CD4-positive, alpha-beta T cell (primary cell): ENCODE measurements around the gene ZNF280C. TPM values are rescaled to one million over a fixed set of nuclear protein-coding genes. Genes with fewer than 3 reads are reported as not detected.

Source experiments
- ATAC-seq: fragments of 200-7000 bp; cut with Tn5 transposase; one replicate; pipeline ENCODE4 v1.10.0; 2022; ENCODE audit warnings: mild to moderate bottlenecking; ENCODE audit not compliant: poor library complexity
- CTCF ChIA-PET: fragments of 350-600 bp; sonication (Branson Sonifier 250); formaldehyde crosslinking; loops from one replicate; lab custom pipeline; 2021; ENCODE audit warnings: antibody characterized with exemption, inconsistent platforms; lab: Charles Lee
- POLR2A ChIA-PET: fragments of 350-600 bp; sonication (Branson Sonifier 250); formaldehyde crosslinking; loops from one replicate; lab custom pipeline; 2021; ENCODE audit warnings: antibody characterized with exemption, inconsistent platforms; lab: Charles Lee
- DNase-seq, 14 experiments: peaks; one replicate each; pipeline ENCODE4 v3.0.0-alpha.2; 2013 to 2020; ENCODE audit warnings: mixed read lengths in 2 of 14
- H3K27ac ChIP-seq, 2 donors: one replicate each; pipeline versions ENCODE4 v1.5.1 to v1.7.0; 2013; ENCODE audit warnings: low read length in 2 of 2, low read depth in 1 of 2, mild to moderate bottlenecking in 1 of 2
- H3K27me3 ChIP-seq, 2 experiments: 1 replicate in 1 of 2; 2 replicates in 1 of 2; pipeline versions ENCODE4 v1.6.1 to v1.7.0; 2013; ENCODE audit warnings: low read length in 2 of 2, control low read depth in 1 of 2, mild to moderate bottlenecking in 1 of 2, moderate library complexity in 1 of 2; ENCODE audit not compliant: insufficient read depth in 2 of 2, control insufficient read depth in 1 of 2
- H3K36me3 ChIP-seq: one replicate; pipeline ENCODE4 v1.6.1; 2013; ENCODE audit warnings: low read length, control low read depth; ENCODE audit not compliant: insufficient read depth
- H3K4me1 ChIP-seq: one replicate; pipeline ENCODE4 v1.6.1; 2013; ENCODE audit warnings: low read length, control low read depth; ENCODE audit not compliant: insufficient read depth
- H3K4me3 ChIP-seq: one replicate; pipeline ENCODE4 v1.5.1; 2013; ENCODE audit warnings: mild to moderate bottlenecking, low read length, moderate library complexity
- H3K9me3 ChIP-seq, 2 experiments: 1 replicate in 1 of 2; 2 replicates in 1 of 2; pipeline versions ENCODE4 v1.6.1 to v1.7.0; 2013; ENCODE audit warnings: low read length in 2 of 2, mild to moderate bottlenecking in 2 of 2, control low read depth in 1 of 2, moderate library complexity in 1 of 2; ENCODE audit not compliant: control insufficient read depth in 1 of 2, insufficient read depth in 1 of 2
- H3K27ac Mint-ChIP-seq: one replicate; pipeline ENCODE4 v1.8.0; 2020; ENCODE audit warnings: mixed read lengths
- H3K27me3 Mint-ChIP-seq: one replicate; pipeline ENCODE4 v1.8.0; 2021; ENCODE audit warnings: mixed read lengths
- H3K36me3 Mint-ChIP-seq: one replicate; pipeline ENCODE4 v1.8.0; 2021; ENCODE audit warnings: low read depth, mixed read lengths
- H3K4me1 Mint-ChIP-seq: one replicate; pipeline ENCODE4 v1.8.0; 2021; ENCODE audit warnings: low read depth, mixed read lengths
- H3K4me3 Mint-ChIP-seq: one replicate; pipeline ENCODE4 v1.8.0; 2020; ENCODE audit warnings: mild to moderate bottlenecking, mixed read lengths
- H3K9me3 Mint-ChIP-seq: one replicate; pipeline ENCODE4 v1.8.0; 2020; ENCODE audit warnings: mixed read lengths
- intact Hi-C, 2 experiments: fragments of 100-400 bp; cut with DNase I in 1 of 2; cut with micrococcal nuclease in 1 of 2; formaldehyde crosslinking; loops; one replicate each; pipeline versions ENCODE4 v1.15.1 to v1.9.0; 2023 to 2025; cut with DNase I, micrococcal nuclease
- total RNA-seq, 174 experiments: library from RNA in 2 of 174; stranded (reverse) in 2 of 174; gene quantifications; one replicate each; pipeline ENCODE4 v1.2.3 and lab custom pipeline; 2021 to 2026
- TF ChIP-seq, protein P1 (sequence below): fragments of 200-600 bp; IDR thresholded peaks from one replicate; pipeline ENCODE4 v1.8.0; 2022; ENCODE audit warnings: antibody characterized with exemption, mild to moderate bottlenecking

ZNF280C gene
- total RNA-seq, 2 experiments from 2014 or later = 3.7 to 4.2 TPM

DNA sequence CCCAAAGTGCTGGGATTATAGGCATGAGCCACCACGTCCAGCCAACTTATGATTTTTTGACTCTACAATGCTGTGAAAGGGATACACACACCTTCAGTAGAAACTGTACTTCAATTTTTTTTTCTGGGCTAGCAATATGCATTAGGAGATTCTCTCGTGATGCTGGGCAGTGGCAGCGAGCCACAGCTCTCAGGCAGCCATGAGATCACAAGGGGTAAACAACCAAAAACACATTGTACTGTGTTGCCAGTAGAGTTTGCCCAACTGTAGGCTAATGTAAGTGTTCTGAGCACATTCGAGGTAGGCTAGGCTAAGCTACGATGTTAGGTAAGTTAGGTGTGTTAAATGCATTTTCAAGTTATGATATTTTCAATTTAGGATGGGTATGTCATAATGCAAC, 71.2 kb downstream of the ZNF280C start:
- Histone ChIP-seq H3K36me3 (no peaks in the 10 kb centered on the region), H3K27me3 (no peaks in the 10 kb centered on the region), H3K27ac (no peak overlapping the region), H3K9me3 (no peaks in the 10 kb centered on the region), H3K4me1 (no peaks in the 10 kb centered on the region), H3K4me3 (no peak overlapping the region)
- H3K9me3 Mint-ChIP-seq = no peaks in the 10 kb centered on the region
- no peak for ATAC-seq
- H3K27me3 Mint-ChIP-seq = no peaks in the 10 kb centered on the region
- H3K4me3 Mint-ChIP-seq = no peak overlapping the region
- no peaks in the 10 kb centered on the region for H3K36me3 Mint-ChIP-seq
- no peak for DNase-seq
- peaks cover under 1% of the 10 kb centered on the region for H3K4me1 Mint-ChIP-seq
- H3K27ac Mint-ChIP-seq = no peak overlapping the region
- ChIA-PET POLR2A (no interaction called here), CTCF (no interaction called here)
- intact Hi-C loops = loop anchor here in 1 of 2 experiments (10.0 kb wide), 1 partner anchor 53 kb away; no protein-coding TSS in a partner anchor
- TF ChIP-seq, protein P1, sequence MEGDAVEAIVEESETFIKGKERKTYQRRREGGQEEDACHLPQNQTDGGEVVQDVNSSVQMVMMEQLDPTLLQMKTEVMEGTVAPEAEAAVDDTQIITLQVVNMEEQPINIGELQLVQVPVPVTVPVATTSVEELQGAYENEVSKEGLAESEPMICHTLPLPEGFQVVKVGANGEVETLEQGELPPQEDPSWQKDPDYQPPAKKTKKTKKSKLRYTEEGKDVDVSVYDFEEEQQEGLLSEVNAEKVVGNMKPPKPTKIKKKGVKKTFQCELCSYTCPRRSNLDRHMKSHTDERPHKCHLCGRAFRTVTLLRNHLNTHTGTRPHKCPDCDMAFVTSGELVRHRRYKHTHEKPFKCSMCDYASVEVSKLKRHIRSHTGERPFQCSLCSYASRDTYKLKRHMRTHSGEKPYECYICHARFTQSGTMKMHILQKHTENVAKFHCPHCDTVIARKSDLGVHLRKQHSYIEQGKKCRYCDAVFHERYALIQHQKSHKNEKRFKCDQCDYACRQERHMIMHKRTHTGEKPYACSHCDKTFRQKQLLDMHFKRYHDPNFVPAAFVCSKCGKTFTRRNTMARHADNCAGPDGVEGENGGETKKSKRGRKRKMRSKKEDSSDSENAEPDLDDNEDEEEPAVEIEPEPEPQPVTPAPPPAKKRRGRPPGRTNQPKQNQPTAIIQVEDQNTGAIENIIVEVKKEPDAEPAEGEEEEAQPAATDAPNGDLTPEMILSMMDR = no peak

DNA sequence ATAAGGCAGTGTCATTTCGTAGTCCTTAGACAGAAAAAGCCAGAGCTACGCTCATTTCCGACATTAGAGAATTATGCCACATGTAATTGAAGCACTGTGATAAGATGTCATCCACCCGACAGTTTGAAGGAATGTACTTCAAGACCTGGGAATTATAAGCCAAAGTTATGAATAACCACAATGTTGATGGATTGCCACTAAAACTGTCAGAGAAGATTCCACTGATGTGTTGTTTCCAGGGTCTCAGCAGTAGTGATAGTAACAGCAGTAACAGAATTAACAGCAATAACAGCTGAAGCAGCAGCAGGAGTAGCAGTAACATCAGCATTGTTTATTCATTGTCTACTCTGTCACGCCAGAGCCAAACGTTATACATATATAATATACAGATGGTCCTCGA, 72.2 kb downstream of the ZNF280C start:
- Histone ChIP-seq H3K4me3 (no peak overlapping the region), H3K27ac (no peak overlapping the region), H3K4me1 (no peaks in the 10 kb centered on the region), H3K27me3 (no peaks in the 10 kb centered on the region), H3K36me3 (no peaks in the 10 kb centered on the region), H3K9me3 (no peaks in the 10 kb centered on the region)
- DNase-seq (no peak), ATAC-seq (no peak)
- Mint-ChIP-seq H3K4me3 (no peak overlapping the region), H3K27me3 (no peaks in the 10 kb centered on the region), H3K9me3 (no peaks in the 10 kb centered on the region), H3K27ac (no peak overlapping the region), H3K4me1 (peaks cover 5% of the 10 kb centered on the region), H3K36me3 (no peaks in the 10 kb centered on the region)
- intact Hi-C loops = loop anchor here in 1 of 2 experiments (10.0 kb wide), 1 partner anchor 52 kb away; no protein-coding TSS in a partner anchor
- ChIA-PET CTCF (interaction anchor here (0.7 kb wide), 1 partner anchor 28 kb away, joined by 3 read pairs; no protein-coding TSS in a partner anchor), POLR2A (no interaction called here)
- TF ChIP-seq, protein P1 = no peak

GRCh38 chrX:130190801-130191200, 77.9 kb downstream of the ZNF280C start:
- H3K9me3 Mint-ChIP-seq = no peaks in the 10 kb centered on the region
- H3K27me3 ChIP-seq = no peaks in the 10 kb centered on the region
- ChIA-PET CTCF (no interaction called here), POLR2A (no interaction called here)
- H3K4me3 ChIP-seq = no peak overlapping the region
- intact Hi-C loops = loop anchor here (5.0 to 10.0 kb wide), 4 partner anchors 46 to 264 kb away; no protein-coding TSS in a partner anchor
- H3K4me3 Mint-ChIP-seq = no peak overlapping the region
- peaks cover 5% of the 10 kb centered on the region for H3K4me1 Mint-ChIP-seq
- H3K36me3 Mint-ChIP-seq = no peaks in the 10 kb centered on the region
- TF ChIP-seq, protein P1 = no peak
- DNase-seq (no peak), ATAC-seq (no peak)
- H3K27ac Mint-ChIP-seq = no peak overlapping the region
- no peaks in the 10 kb centered on the region for H3K9me3 ChIP-seq
- no peaks in the 10 kb centered on the region for H3K27me3 Mint-ChIP-seq
- no peaks in the 10 kb centered on the region for H3K36me3 ChIP-seq
- no peak overlapping the region for H3K27ac ChIP-seq
- no peaks in the 10 kb centered on the region for H3K4me1 ChIP-seq
